IMR-90 (cell line): ENCODE results near the gene PRKRA. TPM values are rescaled to one million over a fixed set of nuclear protein-coding genes. Genes with fewer than 3 reads are reported as not detected.

Experiments used
- ATAC-seq: fragments of 200-7000 bp; cut with Tn5 transposase; 2 replicates; pipeline ENCODE4 v1.9.1; 2020; ENCODE audit warnings: low read depth, mild to moderate bottlenecking, moderate library complexity
- BruUV-seq: library from RNA; stranded (reverse); fragments of 400-500 nt; replicated peaks from 2 replicates; lab custom pipeline; 2021; lab: Mats Ljungman, UMichigan
- CTCF ChIA-PET: fragments of 300-600 bp; formaldehyde crosslinking; extraction: SDS; loops from one replicate; lab custom pipeline; 2021; ENCODE audit warnings: antibody characterized with exemption; lab: Yijun Ruan, JAX
- POLR2A ChIA-PET: fragments of 300-600 bp; sonication (Branson Sonifier 250); formaldehyde crosslinking; loops from one replicate; lab custom pipeline; 2022; ENCODE audit warnings: antibody characterized with exemption; ENCODE audit not compliant: unreplicated experiment; lab: Charles Lee
- DNase-seq: peaks from one replicate; pipeline ENCODE4 v3.0.0; 2013
- H2AFZ ChIP-seq: replicated peaks from 2 replicates; pipeline ENCODE3; 2013; ENCODE audit warnings: low read length, mild to moderate bottlenecking; ENCODE audit not compliant: poor library complexity
- H2AK5ac ChIP-seq: 2 replicates; pipeline ENCODE4 v1.6.1; 2013; ENCODE audit warnings: low read depth, low read length, inconsistent platforms
- H2AK9ac ChIP-seq: replicated peaks from 2 replicates; pipeline ENCODE3; 2013; ENCODE audit warnings: mild to moderate bottlenecking, low read depth, low read length, moderate library complexity; ENCODE audit not compliant: poor library complexity
- H2BK120ac ChIP-seq: 2 replicates; pipeline ENCODE4 v1.6.1; 2013; ENCODE audit warnings: low read depth, low read length, inconsistent platforms
- H2BK15ac ChIP-seq: 3 replicates; pipeline ENCODE4 v1.6.1; 2013; ENCODE audit warnings: low read depth, low read length, inconsistent platforms
- H2BK20ac ChIP-seq: 2 replicates; pipeline ENCODE4 v1.6.1; 2013; ENCODE audit warnings: low read depth, mild to moderate bottlenecking, inconsistent platforms, low read length, moderate library complexity
- H2BK5ac ChIP-seq: 2 replicates; pipeline ENCODE4 v1.6.1; 2013; ENCODE audit warnings: mild to moderate bottlenecking, low read depth, low read length, inconsistent platforms; ENCODE audit not compliant: poor library complexity, severe bottlenecking
- H3K14ac ChIP-seq: replicated peaks from 2 replicates; pipeline ENCODE4 v1.6.1; 2013; ENCODE audit warnings: low read depth, low read length, inconsistent platforms
- H3K18ac ChIP-seq: 2 replicates; pipeline ENCODE4 v1.6.1; 2013; ENCODE audit warnings: low read depth, low read length, control low read depth
- H3K23ac ChIP-seq: 2 replicates; pipeline ENCODE4 v1.6.1; 2013; ENCODE audit warnings: low read depth, low read length, inconsistent platforms
- H3K27ac ChIP-seq: 2 replicates; pipeline ENCODE4 v1.5.1; 2013; ENCODE audit warnings: mild to moderate bottlenecking, control low read depth, low read length; ENCODE audit not compliant: insufficient read depth
- H3K27me3 ChIP-seq: 2 replicates; pipeline ENCODE4 v1.6.1; 2013; ENCODE audit warnings: low read length; ENCODE audit not compliant: control insufficient read depth, insufficient read depth
- H3K36me3 ChIP-seq: 2 replicates; pipeline ENCODE4 v1.6.1; 2013; ENCODE audit warnings: low read length, mixed read lengths; ENCODE audit not compliant: control insufficient read depth, insufficient read depth
- H3K4ac ChIP-seq: 2 replicates; pipeline ENCODE4 v1.6.1; 2013; ENCODE audit warnings: low read depth, low read length, inconsistent platforms
- H3K4me1 ChIP-seq: 2 replicates; pipeline ENCODE4 v1.6.1; 2013; ENCODE audit warnings: low read length, mixed read lengths; ENCODE audit not compliant: control insufficient read depth, insufficient read depth
- H3K4me2 ChIP-seq: 2 replicates; pipeline ENCODE4 v1.6.1; 2013; ENCODE audit warnings: low read depth, mild to moderate bottlenecking, control low read depth, low read length, moderate library complexity
- H3K4me3 ChIP-seq: 2 replicates; pipeline ENCODE4 v1.5.1; 2013; ENCODE audit warnings: low read depth, mild to moderate bottlenecking, control low read depth, low read length, moderate library complexity; ENCODE audit not compliant: insufficient read depth
- H3K56ac ChIP-seq: 2 replicates; pipeline ENCODE4 v1.6.1; 2013; ENCODE audit warnings: low read length, inconsistent platforms; ENCODE audit not compliant: insufficient read depth; ENCODE audit errors: extremely low read depth
- H3K79me1 ChIP-seq, 2 experiments: 2 replicates each; pipeline ENCODE4 v1.6.1; 2013; ENCODE audit warnings: low read length in 2 of 2, inconsistent platforms in 1 of 2, low read depth in 1 of 2
- H3K9ac ChIP-seq: 2 replicates; pipeline ENCODE4 v1.6.1; 2013; ENCODE audit warnings: low read depth, low read length, control low read depth
- H3K9me1 ChIP-seq: 2 replicates; pipeline ENCODE4 v1.6.1; 2013; ENCODE audit warnings: low read length, inconsistent platforms; ENCODE audit not compliant: insufficient read depth
- H3K9me3 ChIP-seq: 2 replicates; pipeline ENCODE4 v1.6.1; 2013; ENCODE audit warnings: low read length; ENCODE audit not compliant: control insufficient read depth, insufficient read depth
- H4K20me1 ChIP-seq: 2 replicates; pipeline ENCODE4 v1.6.1; 2013; ENCODE audit warnings: low read length, inconsistent platforms; ENCODE audit not compliant: insufficient read depth
- H4K5ac ChIP-seq: 2 replicates; pipeline ENCODE4 v1.6.1; 2013; ENCODE audit warnings: mild to moderate bottlenecking, low read depth, low read length, control low read depth
- H4K8ac ChIP-seq, 2 experiments: 2 replicates each; pipeline ENCODE4 v1.6.1; 2013; ENCODE audit warnings: low read depth in 2 of 2, low read length in 2 of 2, control low read depth in 1 of 2, inconsistent platforms in 1 of 2
- H4K91ac ChIP-seq: 2 replicates; pipeline ENCODE4 v1.6.1; 2013; ENCODE audit warnings: low read depth, low read length, inconsistent platforms; ENCODE audit not compliant: insufficient read depth
- BHLHE40 ChIP-seq: fragments of 150-350 bp; IDR thresholded peaks from 2 replicates; pipeline ENCODE4 v1.6.1; 2016; ENCODE audit warnings: mild to moderate bottlenecking, low read depth, low read length
- CEBPB ChIP-seq: IDR thresholded peaks from 2 replicates; pipeline ENCODE4 v1.6.1; 2012; ENCODE audit warnings: low read depth, low read length, improper control_type of control experiment
- CHD1 ChIP-seq: IDR thresholded peaks from 2 replicates; pipeline ENCODE4 v1.6.1; 2012; ENCODE audit warnings: low read depth, low read length, improper control_type of control experiment
- ELK1 ChIP-seq: fragments of 150-350 bp; IDR thresholded peaks from 2 replicates; pipeline ENCODE4 v1.6.1; 2016; ENCODE audit warnings: low read depth, mild to moderate bottlenecking, low read length, moderate library complexity, borderline replicate concordance
- MAZ ChIP-seq: IDR thresholded peaks from 2 replicates; pipeline ENCODE4 v1.6.1; 2012; ENCODE audit warnings: low read depth, mild to moderate bottlenecking, low read length, improper control_type of control experiment, moderate library complexity, borderline replicate concordance
- MXI1 ChIP-seq: IDR thresholded peaks from 2 replicates; pipeline ENCODE4 v1.6.1; 2012; ENCODE audit warnings: low read depth, mild to moderate bottlenecking, low read length, moderate library complexity, borderline replicate concordance
- NFE2L2 ChIP-seq: fragments of 150-350 bp; IDR thresholded peaks from 2 replicates; pipeline ENCODE4 v1.6.1; 2016; ENCODE audit warnings: low read depth, mild to moderate bottlenecking, low read length
- RAD21 ChIP-seq: IDR thresholded peaks from 2 replicates; pipeline ENCODE4 v1.6.1; 2012; ENCODE audit warnings: low read length, improper control_type of control experiment
- RCOR1 ChIP-seq: IDR thresholded peaks from 2 replicates; pipeline ENCODE4 v1.6.1; 2012; ENCODE audit warnings: mild to moderate bottlenecking, low read length, improper control_type of control experiment; ENCODE audit not compliant: insufficient replicate concordance
- RFX5 ChIP-seq: IDR thresholded peaks from 2 replicates; pipeline ENCODE4 v1.8.0; 2012; ENCODE audit warnings: low read depth, mild to moderate bottlenecking, low read length, moderate library complexity
- SMC3 ChIP-seq: fragments of 150-350 bp; IDR thresholded peaks from 2 replicates; pipeline ENCODE4 v1.6.1; 2016; ENCODE audit warnings: low read depth, mild to moderate bottlenecking, antibody characterized with exemption, low read length, moderate library complexity
- USF2 ChIP-seq: fragments of 150-350 bp; IDR thresholded peaks from 2 replicates; pipeline ENCODE4 v1.6.1; 2017; ENCODE audit warnings: mild to moderate bottlenecking, antibody characterized with exemption, low read length, low read depth
- dilution Hi-C: fragments of 300-500 bp; cut with HindIII; formaldehyde crosslinking; loops from one replicate; pipeline ENCODE4 v1.14.3; 2018; ENCODE audit warnings: low sequenced_read_pairs; ENCODE audit not compliant: unreplicated experiment
- in situ Hi-C: fragments of 300-500 bp; cut with MboI; formaldehyde crosslinking; loops from 3 replicates; pipeline ENCODE4 v1.14.3; 2019; ENCODE audit warnings: low sequenced_read_pairs, inconsistent platforms, mixed read lengths
- intact Hi-C: fragments of 100-400 bp; cut with micrococcal nuclease; formaldehyde crosslinking; loops from 2 replicates; pipeline ENCODE4 v1.10.0; 2022
- polyA plus RNA-seq, 3 experiments: library from polyadenylated mRNA; depleted of rRNA; stranded (reverse); fragments of >200 nt; gene quantifications; 2 replicates each; pipeline ENCODE4 v1.2.3, GENCODE V29; 2012; ENCODE audit warnings: low replicate concordance in 1 of 3
- total RNA-seq: library from RNA; depleted of rRNA; stranded (reverse); fragments of >200 nt; gene quantifications from 2 replicates; pipeline ENCODE4 v1.2.3, GENCODE V29; 2012

PRKRA gene
- total and polyA plus RNA-seq, 2 of the 4 experiments (the other 2 are of a cell fraction): 39.5 to 53.6 TPM

- CTCF ChIA-PET: no interaction called here
- no peak overlapping the region for H2AK5ac ChIP-seq
- dilution Hi-C loops: no loop called here
- no peak overlapping the region for H2BK20ac ChIP-seq
- H2BK5ac ChIP-seq: no peak overlapping the region
- no peak overlapping the region for H2AFZ ChIP-seq
- POLR2A ChIA-PET: no interaction called here
- H3K23ac ChIP-seq: no peak overlapping the region
- H3K79me1 ChIP-seq: peaks cover 4 to 27% of the 10 kb centered on the region in 2 experiments; a peak in 3 of 4 replicates
- no peaks in the 10 kb centered on the region for H3K27me3 ChIP-seq
- no peak overlapping the region for H3K27ac ChIP-seq
- no peak overlapping the region for H3K56ac ChIP-seq
- H3K4me3 ChIP-seq: no peak overlapping the region
- DNase-seq: no peak
- no peaks in the 10 kb centered on the region for H3K36me3 ChIP-seq
- in situ Hi-C loops: loop anchor here (5.0 kb wide), 1 partner anchor 284 kb away; no protein-coding TSS in a partner anchor
- H4K91ac ChIP-seq: no peak overlapping the region
- no peak overlapping the region for H3K9ac ChIP-seq
- no peaks in the 10 kb centered on the region for H3K9me3 ChIP-seq
- no peak overlapping the region for H2AK9ac ChIP-seq
- no peaks in the 10 kb centered on the region; the same call in 1 of the 2 replicates for H3K9me1 ChIP-seq
- no peak overlapping the region for H3K18ac ChIP-seq
- no peak overlapping the region for H2BK15ac ChIP-seq
- no peak overlapping the region for H2BK120ac ChIP-seq
- no peak overlapping the region for H3K14ac ChIP-seq
- H4K20me1 ChIP-seq: no peaks in the 10 kb centered on the region
- H3K4me2 ChIP-seq: no peak overlapping the region
- H4K8ac ChIP-seq: no peak overlapping the region
- intact Hi-C loops: loop anchor here (2.0 kb wide), 1 partner anchor 221 kb away; the partner anchor contains the start of gene OSBPL6
- BruUV-seq: no TSS peak
- 0 out of 2 replicates have a peak, but pooled peaks cover 2% of the 10 kb centered on the region for H3K4me1 ChIP-seq
- TF ChIP-seq CEBPB (no peak), ELK1 (no peak), MAZ (no peak), MXI1 (no peak), RCOR1 (no peak), CHD1 (no peak), NFE2L2 (no peak), SMC3 (no peak), RFX5 (no peak), RAD21 (no peak), BHLHE40 (no peak), USF2 (no peak)
- H3K4ac ChIP-seq: no peak overlapping the region
- no peak for ATAC-seq
- no peak overlapping the region for H4K5ac ChIP-seq
These were observed 35.0 kb downstream of the PRKRA start for GRCh38 chr2:178415979-178416378.
